Choroid plexus epithelial cell (primary cell): ENCODE data around the gene IGF1.

Experiments
- DNase-seq: peaks from one replicate; pipeline ENCODE4 v3.0.0-alpha.2; 2010; ENCODE audit warnings: low read depth
- H3K4me3 ChIP-seq: 2 replicates; pipeline ENCODE4 v1.5.1; 2011; ENCODE audit warnings: low read depth, mild to moderate bottlenecking, control low read depth, low read length, moderate library complexity
- TF ChIP-seq, protein P1 (sequence below): conservative IDR thresholded peaks from 2 replicates; pipeline ENCODE4 v1.5.1; 2011; ENCODE audit warnings: low read depth, mild to moderate bottlenecking, control low read depth, inconsistent platforms, low read length, moderate library complexity

The IGF1 gene

DNA sequence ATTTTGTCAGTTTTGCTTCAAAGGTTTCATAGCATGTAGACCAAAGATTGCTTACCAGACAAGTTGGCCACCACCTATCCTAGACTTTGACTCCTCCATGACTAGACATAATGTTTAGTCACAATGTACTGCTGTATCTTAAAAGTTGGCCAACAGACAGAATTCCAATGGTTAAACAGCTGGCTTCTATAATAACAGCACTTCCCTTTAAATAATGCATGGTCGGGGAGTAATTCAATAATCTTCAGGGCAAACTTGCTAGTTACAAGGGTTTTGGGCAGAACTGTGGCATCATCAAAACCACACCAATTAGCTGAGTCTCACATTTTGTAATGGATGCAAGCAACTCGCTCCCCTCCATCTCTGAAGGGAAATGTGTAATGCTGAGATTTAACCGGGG is 56.9 kb downstream of the IGF1 start:
- TF ChIP-seq, protein P1, sequence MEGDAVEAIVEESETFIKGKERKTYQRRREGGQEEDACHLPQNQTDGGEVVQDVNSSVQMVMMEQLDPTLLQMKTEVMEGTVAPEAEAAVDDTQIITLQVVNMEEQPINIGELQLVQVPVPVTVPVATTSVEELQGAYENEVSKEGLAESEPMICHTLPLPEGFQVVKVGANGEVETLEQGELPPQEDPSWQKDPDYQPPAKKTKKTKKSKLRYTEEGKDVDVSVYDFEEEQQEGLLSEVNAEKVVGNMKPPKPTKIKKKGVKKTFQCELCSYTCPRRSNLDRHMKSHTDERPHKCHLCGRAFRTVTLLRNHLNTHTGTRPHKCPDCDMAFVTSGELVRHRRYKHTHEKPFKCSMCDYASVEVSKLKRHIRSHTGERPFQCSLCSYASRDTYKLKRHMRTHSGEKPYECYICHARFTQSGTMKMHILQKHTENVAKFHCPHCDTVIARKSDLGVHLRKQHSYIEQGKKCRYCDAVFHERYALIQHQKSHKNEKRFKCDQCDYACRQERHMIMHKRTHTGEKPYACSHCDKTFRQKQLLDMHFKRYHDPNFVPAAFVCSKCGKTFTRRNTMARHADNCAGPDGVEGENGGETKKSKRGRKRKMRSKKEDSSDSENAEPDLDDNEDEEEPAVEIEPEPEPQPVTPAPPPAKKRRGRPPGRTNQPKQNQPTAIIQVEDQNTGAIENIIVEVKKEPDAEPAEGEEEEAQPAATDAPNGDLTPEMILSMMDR = no peak
- DNase-seq = no peak
- H3K4me3 ChIP-seq = no peak overlapping the region

DNA sequence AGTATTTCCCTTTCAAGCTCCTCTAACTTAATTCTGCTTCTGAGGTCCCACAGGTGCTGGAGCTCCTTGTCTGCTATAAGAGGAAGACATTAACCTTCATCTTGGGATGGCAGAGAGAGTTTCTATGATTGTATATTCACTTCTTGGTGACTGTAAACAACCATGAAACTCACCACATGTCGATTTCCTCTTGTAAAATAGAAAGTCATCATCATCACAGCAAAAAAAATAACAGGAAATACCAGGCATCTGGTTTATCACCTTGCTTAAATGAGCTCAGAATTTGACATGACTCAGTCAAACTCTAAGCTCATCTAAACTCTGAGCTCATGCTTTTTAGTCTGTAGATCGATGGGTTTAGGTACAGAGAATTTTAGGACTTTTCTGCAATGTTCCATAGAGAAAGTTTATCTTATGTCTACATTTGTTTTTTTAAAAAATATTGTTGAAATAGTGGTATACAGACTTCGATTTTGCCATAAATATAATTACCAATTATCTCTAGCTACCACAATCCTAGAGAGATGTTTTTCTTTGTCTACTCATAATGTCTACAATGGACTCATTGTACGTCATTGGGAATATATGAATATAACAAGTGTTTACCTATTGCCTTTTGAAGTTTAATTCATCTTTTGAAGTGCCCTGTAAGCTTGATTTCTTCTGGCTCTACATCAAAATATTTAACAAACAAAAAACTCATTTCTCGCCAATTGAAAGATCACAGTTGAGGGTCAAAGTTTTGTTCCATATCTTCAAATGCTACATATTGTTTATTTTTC is 58.4 kb downstream of the IGF1 start:
- TF ChIP-seq, protein P1 = no peak
- no peak for DNase-seq
- H3K4me3 ChIP-seq = no peak overlapping the region

DNA sequence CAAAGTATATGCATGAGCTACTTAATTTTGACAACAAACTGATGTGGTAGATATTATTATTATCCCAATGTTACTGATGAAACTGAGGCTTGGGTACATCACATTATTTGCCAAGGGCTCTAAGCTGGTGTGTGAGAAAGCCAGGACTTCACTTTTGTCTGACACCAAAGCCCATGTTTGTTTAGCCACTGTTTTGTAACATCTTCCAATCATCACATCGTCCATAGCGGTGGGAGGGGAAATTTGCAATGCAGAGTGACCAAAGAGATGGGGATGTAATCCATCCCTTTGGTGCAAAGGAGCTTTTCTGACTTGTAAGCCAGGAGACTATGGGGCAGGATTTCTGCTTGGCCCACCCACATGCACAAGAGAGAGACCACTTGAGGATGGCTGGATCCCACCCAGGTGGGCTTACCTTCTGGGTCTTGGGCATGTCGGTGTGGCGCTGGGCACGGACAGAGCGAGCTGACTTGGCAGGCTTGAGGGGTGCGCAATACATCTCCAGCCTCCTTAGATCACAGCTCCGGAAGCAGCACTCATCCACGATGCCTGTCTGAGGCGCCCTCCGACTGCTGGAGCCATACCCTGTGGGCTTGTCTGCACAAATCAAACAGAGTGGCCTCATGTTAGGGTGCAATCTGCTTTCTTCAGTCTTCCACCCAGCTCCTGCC is 61.1 kb downstream of the IGF1 start:
- TF ChIP-seq, protein P1 = no peak
- no peak for DNase-seq

DNA sequence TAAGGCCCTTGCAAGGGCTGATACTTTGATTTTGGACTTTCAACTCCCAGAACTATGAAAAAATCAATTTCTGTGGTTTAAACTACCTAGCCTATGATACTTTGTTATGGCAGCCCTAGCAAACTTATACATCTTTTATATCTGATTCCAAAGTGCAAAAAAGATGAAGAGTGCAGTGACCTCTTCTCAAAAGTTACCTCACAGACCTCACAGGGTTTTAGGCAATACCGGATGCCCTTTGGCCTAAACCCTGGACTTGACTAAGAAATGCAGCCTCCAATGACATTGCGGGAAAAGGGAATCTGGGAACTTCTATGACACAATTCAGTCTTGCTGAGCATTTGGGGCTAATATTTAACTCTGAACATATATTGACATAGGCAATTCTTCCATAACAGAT is 63.3 kb downstream of the IGF1 start:
- no peak overlapping the region for H3K4me3 ChIP-seq
- no peak for DNase-seq
- TF ChIP-seq, protein P1 = no peak

More for the DNA sequence above, 61.1 kb downstream of the IGF1 start:
- H3K4me3 ChIP-seq = no peak overlapping the region

DNA sequence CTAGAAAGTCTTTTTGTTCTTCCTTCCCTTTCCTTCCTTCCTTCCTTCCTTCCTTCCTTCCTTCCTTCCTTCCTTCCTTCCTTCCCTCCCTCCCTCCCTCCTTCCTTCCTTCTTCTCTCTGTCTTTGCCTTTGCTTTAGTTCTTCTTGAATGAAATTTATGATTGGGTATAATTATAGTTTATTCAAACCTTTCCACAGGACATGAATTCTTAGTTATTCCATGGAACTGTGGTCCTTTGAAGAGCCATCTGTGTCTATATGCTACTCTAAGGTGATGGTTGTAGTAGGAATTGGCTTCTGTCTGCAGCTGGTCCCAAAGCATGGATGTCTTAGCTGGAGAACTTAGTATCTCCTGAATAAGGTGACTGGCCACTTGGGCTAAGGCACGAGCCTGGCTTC is 64.8 kb downstream of the IGF1 start:
- DNase-seq = no peak
- H3K4me3 ChIP-seq = no peak overlapping the region

DNA sequence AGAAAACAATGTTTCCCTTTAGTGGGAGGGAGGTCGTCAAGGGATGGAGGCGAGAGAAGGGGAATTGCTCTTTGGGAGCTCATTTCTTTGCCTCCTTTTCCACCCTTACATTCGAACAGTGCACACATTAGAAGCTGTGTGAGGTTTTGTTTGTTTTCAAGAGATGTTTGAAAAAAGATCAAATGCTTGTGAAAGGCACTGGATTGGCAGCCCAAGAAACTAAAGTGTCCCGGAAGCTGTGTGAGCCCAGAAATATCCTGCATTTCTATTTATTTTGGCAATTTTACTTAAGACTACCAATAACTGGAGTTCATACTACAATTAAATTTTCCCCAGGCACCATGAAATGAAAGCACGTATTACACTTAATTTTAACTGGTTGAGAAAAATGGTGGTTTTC is 67.0 kb downstream of the IGF1 start:
- DNase-seq = no peak
- TF ChIP-seq, protein P1 = no peak
- no peak overlapping the region for H3K4me3 ChIP-seq

More for the DNA sequence above, 64.8 kb downstream of the IGF1 start:
- TF ChIP-seq, protein P1 = no peak
